ENCODE results near the gene GNAO1. TPM values are rescaled to one million over a fixed set of nuclear protein-coding genes. Genes with fewer than 3 reads are reported as not detected.
"Not testable (repeated sequence)": the region's sequence is repeated elsewhere in the genome, so short reads cannot be mapped to it uniquely, and the experiment has no call there.

The GNAO1 gene
- total RNA-seq, 1 experiment from 2014 or later, result 3.4 TPM

DNA sequence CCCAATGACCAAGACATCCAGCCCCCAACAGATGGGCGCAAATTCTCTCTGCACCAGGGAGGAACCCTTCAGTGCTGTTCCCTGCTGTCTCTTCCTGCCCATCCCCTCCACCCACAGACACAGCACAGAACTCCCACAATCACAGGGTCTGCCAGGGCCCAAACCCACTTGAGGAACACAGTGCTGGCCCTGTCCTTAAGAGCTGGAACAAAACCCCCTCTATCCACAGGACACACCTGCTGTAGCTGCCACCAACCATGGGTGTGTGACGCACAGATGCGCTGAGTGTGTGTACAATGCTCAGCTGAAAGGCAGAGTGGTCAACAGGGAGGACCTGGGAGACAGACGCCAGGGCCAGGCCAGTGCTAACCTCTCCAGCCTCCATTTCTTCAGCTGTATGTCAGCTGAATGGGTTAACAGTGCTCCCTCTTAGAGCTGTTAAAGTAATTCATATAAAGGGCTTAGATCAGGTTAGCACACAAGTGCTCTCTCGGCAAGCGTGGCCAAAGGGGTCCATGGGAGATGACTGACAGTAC is 172.0 kb downstream of the GNAO1 start:
- no peak for DNase-seq (ENCODE audit: low read depth)

DNA sequence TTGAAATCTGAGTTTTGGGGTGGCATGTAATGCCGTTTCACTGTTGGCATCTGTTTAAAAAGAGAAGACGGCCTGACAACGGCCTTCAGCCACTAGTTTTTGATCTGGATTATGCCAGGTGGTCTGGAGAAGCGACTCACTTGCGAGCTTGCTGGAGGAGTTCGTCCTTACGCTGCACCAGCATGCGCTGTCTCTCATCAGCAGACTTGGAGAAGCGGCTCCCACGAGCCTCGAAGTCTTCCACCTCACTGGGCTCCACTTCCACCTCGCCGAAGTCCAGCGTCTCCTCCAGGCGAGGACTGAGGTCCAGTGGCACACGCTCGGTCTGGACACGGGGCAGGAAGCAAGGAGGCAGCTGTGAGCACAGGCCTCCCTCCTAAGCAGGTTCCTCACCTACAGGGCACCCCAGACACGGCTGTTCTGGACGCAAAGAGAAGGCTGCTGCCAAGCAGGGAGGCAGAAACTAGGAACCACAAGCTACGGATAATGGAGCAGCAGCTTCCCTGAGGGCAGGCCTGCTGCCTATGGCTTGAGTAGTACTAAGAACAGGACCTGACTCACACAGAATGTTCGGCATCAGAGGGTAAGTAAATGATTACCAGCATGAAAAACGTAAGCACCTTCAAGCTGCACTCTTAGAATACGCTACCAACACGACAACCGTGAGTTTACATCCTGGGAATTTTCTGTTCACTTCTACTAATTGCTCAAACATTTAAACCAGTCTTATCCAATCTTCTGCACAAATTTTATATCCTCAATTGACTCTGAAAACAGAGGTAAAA is 172.7 kb downstream of the GNAO1 start:
- DNase-seq (ENCODE audit: low read depth), result no peak

DNA sequence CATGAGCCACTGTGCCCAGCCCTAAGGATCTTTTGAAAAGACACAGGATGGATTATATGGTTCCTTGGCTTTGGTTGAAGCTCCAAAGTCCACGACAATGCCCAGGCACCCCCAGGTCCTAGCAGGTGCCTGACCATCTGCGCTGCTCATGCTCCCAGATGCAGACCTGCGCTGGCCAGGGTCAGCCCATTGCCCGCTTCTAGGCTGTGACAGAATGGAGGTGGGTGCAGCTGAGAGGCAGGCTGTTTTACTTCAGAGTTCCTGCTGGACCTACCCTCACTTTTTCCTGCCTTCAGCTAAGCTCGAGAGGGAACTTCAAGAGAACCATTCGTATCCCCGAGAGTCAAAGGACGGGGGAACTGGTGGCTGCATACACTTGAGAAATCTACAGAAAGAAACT is 173.6 kb downstream of the GNAO1 start:
- no peak for DNase-seq (ENCODE audit: low read depth)

DNA sequence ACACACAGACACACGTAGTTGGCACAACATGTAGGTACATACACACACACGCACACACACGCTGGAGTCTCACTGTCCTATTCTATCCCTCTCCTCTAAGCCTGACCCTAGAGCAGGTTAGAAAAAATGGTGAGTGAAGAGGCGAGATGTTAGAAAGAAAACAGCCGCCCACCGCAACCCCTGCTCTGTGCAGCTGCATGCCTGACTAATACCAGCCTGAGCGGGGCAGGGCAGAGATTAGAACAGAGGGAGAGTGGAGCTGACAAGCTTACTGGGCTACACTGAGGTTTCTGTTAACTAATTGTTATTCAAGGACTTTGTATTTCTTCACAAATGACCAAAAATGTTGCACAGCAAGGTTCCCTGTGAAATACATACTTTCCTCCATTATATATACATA is 174.3 kb downstream of the GNAO1 start:
- no peak for DNase-seq (ENCODE audit: low read depth)

DNA sequence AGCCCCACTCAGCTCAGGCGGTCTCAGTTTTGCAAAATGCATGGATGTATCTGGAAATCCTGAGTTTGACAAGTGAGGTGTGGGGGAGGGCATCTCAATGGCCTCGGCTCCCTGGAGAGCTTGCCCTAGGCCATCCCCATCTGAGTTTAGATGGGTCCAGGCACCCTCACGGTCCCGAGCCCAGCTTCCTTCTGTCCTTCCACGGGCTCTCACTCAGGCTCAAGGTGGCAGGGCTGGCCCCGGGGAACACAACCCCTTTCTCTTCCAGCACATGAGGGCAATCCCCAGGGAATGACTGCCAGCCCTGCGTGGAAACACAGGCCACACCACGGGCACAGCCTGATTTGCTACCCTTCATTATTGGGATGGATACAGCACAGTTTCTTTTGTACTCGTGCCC is 175.7 kb downstream of the GNAO1 start:
- no peak for DNase-seq (ENCODE audit: low read depth)

DNA sequence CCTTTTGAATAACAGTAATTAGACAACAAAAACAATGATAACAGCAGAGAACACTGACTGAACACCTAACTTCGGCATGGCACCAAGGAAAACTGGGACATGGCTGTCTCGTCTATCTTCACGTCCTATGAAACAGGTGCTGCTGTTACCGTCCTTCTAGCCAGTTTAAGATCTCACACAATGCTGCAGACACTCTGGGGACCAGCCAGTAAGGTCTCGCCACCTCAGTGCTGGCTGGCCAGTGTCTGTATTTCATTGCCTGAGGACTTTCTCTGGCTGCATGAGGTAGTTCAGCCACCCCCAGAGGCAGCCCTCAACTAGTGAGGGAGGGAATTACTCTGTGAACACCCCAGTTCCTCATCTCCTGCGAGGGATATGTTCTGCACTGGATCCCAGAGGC is 176.5 kb downstream of the GNAO1 start:
- DNase-seq (ENCODE audit: low read depth), result no peak

DNA sequence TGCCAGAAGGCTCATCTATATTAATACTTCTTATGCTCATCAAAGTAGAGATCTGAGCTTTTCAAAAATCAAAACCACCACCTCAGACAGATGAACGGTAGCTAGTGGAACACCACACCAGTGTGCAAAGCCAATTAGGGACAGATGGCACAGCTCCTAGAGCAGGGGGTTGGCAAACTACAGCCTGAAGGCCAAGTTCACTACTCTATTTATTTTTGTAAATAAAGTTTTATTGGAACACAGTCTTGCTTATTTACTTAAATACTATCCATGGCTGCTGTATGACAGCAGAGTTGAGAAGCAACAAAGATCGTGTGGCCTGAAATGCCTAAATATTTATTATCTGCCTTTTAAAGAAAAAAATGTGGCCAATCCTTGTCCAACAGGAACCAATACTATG is 177.3 kb downstream of the GNAO1 start:
- no peak for DNase-seq (ENCODE audit: low read depth)

DNA sequence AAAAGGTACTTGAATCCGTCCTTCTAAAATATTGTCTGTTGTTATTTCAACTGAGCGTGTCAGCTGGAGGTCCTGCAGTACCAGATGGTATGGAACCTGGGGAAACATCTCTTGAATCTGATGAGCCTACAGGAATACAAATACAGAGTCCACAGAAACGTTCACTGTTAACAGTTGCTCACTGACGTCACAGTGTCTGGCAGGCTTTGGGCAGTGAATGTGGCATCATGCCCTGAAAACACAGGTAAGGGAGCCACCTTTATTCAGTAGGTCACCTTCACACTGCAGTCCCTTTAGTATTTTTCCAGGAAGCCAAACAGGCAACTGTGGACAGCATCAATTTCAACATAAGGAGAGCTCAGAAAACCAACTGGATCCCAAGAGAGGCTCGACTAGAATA is 177.9 kb downstream of the GNAO1 start:
- DNase-seq (ENCODE audit: low read depth), result no peak

DNA sequence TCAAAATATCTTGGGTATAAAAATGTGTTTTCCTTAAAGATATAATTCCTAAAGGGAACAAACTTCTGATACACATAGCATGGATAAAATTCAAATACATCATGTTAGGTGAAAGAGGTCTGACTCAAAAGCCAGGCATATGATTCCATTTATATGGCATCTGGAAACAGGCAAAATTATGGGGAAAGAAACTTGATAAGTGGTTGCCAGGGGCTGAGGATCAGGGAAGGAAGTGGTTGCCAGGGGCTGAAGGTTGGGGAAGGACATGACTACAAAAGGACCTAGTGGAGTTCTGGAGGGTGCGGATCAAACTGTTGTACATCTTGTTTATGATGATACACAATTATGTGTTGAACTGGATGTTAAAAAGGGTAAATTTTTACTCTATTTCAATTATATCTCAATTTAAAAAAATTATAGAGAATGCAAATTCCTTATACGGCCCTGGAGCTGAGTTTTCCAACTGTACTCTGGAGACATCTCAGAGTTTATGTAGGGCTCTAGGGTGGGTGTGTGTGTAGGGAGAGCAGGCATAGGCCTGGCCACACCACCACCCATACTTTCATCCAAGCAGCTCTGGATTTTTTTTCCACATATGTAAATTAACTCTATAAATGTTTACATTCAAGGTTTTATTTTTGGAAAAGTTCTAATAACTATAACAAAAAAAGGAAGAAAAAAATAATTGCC is 179.0 kb downstream of the GNAO1 start:
- DNase-seq (ENCODE audit: low read depth), result peak; percentile 22

DNA sequence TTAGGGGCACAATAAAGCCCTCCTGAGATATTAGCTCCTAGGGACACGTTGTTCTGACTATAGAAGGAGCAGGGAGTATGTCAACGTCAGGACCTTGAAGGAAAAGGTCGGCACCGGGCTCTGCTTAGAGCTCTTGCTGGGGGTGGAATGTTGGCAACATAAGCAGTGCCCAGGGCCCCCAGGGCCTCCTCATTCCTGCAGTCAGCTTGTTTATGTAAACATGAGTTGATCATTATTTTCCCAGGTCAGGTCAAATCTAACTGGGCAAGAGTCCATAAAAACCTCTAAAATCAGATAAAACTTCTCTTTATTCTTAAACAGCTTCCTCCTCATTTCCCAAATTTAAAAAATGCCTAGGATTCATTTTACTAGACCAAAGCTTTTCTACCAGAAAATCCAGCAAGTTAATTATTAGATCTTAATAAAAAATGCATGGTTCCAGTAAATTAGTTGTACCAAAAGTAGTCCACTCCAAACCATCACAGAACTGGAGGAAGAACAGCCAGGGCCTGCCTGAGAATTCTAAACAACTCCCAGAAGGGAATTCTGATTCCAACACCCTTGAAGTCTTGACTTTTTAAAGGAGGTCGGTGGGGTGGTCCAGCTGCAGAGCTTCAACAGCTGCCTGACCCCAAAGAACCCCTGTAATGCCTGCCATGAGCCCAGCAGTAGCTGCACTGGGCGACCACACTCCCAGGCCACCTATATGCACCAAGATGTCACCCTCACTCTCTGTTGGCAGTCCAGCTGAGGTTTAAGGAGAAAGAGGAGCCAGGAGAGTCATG is 179.8 kb downstream of the GNAO1 start:
- peak; percentile 76 for DNase-seq (ENCODE audit: low read depth)

DNA sequence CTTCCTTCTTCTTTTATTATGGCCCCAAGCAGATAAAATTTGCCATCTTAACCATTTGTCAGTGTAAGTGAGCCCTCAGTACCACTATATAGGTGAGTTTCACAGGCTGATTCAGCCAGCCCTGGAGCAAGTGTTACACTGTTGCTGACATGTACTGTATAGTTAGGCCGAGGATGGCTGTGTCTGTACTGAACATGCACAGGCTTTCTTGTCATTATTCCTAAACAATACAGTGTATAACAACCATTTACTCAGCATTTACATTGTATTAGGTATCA is 180.3 kb downstream of the GNAO1 start:
- peak; percentile 11 for DNase-seq (ENCODE audit: low read depth)

DNA sequence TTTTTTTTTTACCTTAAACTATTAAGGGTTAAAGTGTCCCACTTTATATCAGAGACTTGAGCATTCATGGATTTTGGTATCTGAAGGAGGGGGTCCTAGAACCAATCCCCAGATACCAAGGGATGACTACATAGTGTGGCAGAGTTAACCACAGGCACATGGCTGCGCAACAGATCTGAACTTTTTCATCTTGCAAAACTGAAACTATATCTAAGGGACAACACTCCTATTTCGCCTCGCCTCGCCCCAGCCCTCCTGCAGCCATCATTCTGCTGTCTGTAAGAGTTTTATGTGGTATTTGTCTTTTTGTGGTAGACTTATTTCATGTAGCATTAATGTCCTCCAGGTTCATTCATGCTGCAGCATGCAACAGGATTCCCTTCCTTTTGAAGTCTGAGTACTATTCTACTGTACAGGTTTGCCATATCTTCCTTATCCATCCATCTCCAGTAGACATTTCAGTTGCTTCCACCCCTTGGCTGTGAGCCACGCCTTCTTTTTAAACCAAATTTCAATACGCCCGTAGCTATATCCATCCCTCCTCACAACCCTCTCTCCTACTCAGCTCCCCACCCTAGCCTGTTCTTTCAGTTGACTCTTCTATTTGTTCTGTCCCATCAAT is 180.8 kb downstream of the GNAO1 start:
- no peak for DNase-seq (ENCODE audit: low read depth)

DNA sequence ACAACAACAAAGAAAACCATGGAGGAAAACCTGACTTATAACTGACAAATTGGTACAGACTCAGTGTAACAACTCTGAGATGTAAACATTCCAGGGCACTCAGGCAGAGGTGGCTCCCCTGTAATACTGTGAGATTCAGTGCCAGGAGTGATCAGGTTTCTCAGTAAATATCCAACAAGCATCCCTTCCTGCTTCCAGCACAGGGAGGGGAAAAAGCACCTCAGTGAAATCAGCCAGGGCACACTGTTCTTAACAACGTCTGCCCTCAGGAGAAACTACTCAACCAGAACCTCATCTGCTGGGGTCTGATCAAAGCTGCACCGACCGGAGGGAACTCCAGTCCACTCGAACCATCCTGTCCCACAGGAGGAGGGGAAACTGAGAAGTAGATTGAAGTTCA is 181.7 kb downstream of the GNAO1 start:
- DNase-seq (ENCODE audit: low read depth), result no peak

DNA sequence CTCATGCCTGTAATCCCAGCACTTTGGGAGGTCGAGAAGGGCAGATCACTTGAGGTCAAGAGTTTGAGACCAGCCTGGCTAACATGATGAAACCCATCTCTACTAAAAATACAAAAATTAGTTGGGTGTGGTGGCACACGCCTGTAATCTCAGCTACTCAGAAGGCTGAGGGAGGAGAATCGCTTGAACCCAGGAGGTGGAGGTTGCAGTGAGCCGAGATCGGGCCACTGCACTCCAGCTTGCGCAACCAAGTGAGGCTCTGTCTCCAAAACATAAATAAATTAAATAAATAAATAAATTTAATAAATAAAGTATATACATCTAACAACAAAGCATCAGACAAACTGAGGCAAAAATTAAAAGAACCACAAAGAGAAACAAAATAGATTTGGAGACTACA is 184.5 kb downstream of the GNAO1 start:
- DNase-seq (ENCODE audit: low read depth), result not testable (repeated sequence)

DNA sequence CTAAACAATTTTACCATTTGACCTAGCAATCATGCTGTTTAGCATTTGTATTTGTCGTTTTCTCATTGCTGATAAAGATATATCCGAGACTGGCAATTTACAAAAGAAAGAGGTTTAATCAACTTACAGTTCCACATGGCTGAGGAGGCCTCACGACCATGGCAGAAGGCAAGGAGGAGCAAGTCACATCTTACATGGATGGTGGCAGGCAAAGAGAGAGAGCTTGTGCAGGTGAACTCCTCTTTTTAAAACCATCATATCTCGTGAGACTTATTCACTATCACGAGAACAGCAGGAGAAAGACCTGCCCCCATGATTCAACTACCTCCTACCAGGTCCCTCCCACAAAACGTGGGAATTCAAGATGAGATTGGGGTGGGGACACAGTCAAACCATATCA is 187.8 kb downstream of the GNAO1 start:
- DNase-seq (ENCODE audit: low read depth), result not testable (repeated sequence)

DNA sequence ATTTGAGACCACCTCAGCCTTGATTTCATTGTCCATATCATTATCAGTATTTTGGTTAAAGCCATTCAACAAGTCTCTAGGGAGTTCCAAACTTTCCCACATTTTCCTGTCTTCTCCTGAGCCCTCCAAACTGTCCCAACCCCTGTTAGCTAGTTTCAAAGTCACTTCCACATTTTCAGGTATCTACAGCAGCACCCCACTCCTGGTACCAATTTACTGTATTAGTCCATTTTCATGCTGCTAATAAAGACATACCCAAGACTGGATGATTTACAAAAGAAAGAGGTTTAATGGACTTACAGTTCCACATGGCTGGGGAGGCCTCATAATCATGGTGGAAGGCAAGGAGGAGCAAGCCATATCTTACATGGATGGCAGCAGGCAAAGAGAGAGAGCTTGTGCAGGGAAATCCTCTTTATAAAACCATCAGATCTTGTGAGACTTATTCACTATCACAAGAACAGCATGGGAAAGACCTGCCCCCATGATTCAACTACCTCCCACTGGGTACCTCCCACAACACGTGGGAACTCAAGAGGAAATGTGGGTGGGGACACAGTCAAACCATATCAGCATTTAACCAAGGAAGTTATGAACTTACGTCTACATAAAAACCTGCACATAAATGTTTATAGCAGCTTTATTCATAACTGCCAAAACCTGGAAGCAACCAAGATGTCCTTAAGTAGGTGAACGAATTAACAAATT is 189.6 kb downstream of the GNAO1 start:
- not testable (repeated sequence) for DNase-seq (ENCODE audit: low read depth)

DNA sequence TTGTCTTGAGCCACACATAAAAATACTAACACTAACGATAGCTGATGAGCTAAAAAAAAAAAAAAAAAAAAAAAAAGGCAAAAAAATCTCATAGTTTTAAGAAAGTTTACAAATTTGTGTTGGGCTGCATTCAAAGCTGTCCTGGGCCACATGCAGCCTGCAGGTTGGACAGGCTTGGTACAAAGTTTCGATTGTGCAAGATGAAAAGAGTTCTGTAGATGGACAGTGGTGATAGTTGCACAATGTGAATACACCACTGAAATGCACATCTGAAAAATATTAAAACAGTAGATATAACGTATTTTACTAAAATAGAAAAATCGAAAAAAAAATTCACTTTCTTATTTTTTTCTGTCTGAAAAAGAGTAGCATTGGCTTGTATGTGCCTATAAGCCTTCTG is 191.2 kb downstream of the GNAO1 start:
- no peak for DNase-seq (ENCODE audit: low read depth)

DNA sequence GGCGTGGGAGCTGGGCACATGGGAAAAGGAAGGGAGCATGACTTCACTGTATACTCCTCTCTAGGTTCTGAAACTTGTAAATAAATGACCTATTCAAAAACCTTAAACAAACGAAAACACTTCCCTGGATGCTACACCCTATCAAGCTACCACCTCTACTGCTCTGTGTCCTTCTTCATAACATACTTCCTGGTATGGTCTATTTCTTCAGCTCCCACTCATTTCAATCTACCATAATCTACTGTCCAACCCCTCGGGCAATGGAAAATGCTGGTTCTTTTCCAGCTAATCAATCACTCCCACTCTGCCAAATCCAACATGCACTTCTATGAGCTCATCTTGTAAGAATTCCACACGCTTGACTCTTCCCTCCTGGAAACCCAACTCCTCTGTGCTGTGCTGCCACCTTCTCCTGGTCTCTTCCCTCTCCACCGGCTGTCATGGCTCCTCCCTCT is 191.6 kb downstream of the GNAO1 start:
- peak; percentile 84 for DNase-seq (ENCODE audit: low read depth)

DNA sequence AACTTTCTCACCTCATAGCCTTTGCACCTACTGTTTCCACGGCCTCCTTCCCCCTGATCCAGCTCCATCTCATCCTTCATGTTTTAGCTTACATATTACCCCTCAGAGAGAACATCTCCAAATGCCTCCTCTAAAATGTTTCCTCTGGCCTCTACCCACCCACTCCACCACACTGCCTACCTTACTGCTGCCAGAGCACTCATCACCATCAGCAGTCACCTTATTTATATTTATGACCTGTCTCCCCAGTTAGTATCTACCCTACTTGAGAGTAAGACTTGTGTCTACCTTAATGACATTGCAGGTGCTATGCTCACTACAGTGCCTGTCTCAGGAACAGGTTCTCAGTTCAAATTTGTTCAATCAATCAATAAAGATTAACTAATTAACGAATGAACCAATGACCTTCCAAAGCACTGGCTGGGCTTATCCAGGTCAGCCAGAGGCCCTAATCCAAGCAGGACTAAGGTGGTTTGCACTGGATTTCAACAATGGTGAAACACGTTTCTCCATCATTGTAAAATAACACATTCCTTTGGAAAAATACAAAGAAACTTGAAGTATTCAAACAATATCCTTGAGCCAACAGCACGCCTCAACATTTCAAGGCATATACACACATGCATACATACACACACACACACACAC is 192.9 kb downstream of the GNAO1 start:
- DNase-seq (ENCODE audit: low read depth), result no peak

DNA sequence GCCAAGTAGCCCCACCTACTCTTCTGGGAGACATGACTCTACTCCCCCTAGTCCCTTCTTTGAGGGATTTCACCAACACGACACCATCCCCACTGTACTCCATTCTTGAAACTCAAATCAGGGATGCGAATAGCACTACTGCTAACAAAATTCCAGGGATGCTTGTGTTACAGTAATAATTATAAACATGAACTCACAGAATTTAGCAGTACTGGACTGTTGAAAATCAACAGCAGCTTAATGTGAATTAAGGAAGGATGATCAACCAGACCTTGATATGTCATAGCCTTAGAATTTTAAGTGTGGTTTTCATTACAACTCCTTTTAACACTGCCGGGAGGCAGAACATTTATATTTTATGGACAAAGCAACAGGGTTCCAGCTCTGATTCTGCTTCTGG is 196.1 kb downstream of the GNAO1 start:
- DNase-seq (ENCODE audit: low read depth), result no peak

DNA sequence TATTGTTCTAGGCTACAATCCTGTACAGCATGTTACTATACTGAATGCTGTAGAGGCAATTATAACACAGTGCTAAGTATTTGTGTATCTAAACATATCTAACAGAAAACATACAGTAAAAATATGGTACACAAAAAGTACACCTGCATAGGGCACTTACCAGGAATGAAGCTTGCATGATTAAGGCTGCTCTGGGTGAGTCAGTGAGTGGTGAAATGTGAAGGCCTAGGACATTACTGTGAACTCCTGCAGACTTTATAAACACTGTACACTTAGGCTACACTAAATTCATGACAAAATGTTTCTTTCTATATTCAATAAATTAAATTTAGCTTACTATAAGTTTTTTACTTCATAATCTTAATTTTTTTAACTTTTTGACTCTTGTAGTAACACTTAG is 196.9 kb downstream of the GNAO1 start:
- DNase-seq (ENCODE audit: low read depth), result no peak
